ENCODE data around the gene BRPF1.
A peak's percentile ranks its signal among the peaks of the same experiment; 100 is the strongest.

The BRPF1 gene

DNA sequence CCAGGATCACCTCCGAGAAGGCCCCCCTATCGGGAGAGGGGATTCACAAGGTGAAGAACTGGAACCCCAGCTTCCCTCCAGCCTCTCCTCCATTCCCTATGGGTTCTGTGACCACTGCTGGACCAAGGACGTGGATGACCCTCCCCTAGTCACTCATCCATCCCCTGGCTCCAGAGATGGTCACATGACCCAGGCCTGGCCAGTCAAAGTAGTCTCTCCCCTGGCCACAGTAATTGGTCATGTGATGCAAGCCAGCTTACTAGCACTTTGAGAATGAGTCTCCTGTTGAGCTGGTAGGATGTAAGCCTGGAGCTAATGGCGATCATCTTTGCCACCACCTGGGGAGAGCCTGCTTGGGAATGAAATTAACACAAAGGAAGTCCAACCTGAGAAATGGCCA lies 34.3 kb downstream of the BRPF1 start:
- Histone ChIP-seq H3K27me3 (ENCODE audit: insufficient read depth, poor library complexity, severe bottlenecking) (no peaks in the 10 kb centered on the region), H3K9me3 (ENCODE audit: severe bottlenecking) (no peaks in the 10 kb centered on the region), H3K27ac (ENCODE audit: poor library complexity, severe bottlenecking) (no peak overlapping the region), H3K36me3 (ENCODE audit: low read depth) (no peaks in the 10 kb centered on the region), H3K4me1 (ENCODE audit: insufficient read depth, poor library complexity, severe bottlenecking) (no peaks in the 10 kb centered on the region), H3K4me3 (ENCODE audit: severe bottlenecking) (no peak overlapping the region)
- ATAC-seq (ENCODE audit: low read depth) (no peak), DNase-seq (ENCODE audit: low spot score) (no peak)
- TF ChIP-seq, protein P1, sequence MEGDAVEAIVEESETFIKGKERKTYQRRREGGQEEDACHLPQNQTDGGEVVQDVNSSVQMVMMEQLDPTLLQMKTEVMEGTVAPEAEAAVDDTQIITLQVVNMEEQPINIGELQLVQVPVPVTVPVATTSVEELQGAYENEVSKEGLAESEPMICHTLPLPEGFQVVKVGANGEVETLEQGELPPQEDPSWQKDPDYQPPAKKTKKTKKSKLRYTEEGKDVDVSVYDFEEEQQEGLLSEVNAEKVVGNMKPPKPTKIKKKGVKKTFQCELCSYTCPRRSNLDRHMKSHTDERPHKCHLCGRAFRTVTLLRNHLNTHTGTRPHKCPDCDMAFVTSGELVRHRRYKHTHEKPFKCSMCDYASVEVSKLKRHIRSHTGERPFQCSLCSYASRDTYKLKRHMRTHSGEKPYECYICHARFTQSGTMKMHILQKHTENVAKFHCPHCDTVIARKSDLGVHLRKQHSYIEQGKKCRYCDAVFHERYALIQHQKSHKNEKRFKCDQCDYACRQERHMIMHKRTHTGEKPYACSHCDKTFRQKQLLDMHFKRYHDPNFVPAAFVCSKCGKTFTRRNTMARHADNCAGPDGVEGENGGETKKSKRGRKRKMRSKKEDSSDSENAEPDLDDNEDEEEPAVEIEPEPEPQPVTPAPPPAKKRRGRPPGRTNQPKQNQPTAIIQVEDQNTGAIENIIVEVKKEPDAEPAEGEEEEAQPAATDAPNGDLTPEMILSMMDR (IDR thresholded peaks at IDR 0.05; ENCODE audit: poor library complexity, severe bottlenecking), result no peak

DNA sequence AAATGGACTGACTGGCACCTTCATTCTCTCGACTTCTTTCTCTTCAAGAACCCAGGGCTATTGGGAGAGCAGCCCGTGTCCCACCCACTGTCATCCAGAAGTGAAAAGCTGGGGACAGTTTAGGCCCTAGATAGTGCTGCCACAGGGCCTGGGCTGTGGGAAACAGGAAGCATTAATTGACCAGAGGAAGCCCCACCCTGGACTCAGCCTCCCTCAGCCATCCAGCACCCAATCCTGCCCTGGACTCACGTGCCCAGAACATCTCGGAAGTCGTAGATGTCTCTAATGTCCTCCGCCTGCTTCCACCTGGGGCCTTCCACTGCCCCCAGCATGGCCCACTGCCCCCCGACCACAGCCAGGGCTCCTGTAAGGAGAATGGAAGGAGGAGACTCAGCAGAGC lies 35.9 kb downstream of the BRPF1 start:
- no peak overlapping the region for H3K27ac ChIP-seq (ENCODE audit: poor library complexity, severe bottlenecking)
- H3K9me3 ChIP-seq (ENCODE audit: severe bottlenecking), result no peaks in the 10 kb centered on the region
- H3K36me3 ChIP-seq (ENCODE audit: low read depth), result no peaks in the 10 kb centered on the region
- TF ChIP-seq, protein P1 (IDR thresholded peaks at IDR 0.05; ENCODE audit: poor library complexity, severe bottlenecking), result no peak
- DNase-seq (ENCODE audit: low spot score), result no peak
- no peaks in the 10 kb centered on the region for H3K27me3 ChIP-seq (ENCODE audit: insufficient read depth, poor library complexity, severe bottlenecking)
- H3K4me1 ChIP-seq (ENCODE audit: insufficient read depth, poor library complexity, severe bottlenecking), result no peaks in the 10 kb centered on the region
- H3K4me3 ChIP-seq (ENCODE audit: severe bottlenecking), result no peak overlapping the region
- no peak for ATAC-seq (ENCODE audit: low read depth)

DNA sequence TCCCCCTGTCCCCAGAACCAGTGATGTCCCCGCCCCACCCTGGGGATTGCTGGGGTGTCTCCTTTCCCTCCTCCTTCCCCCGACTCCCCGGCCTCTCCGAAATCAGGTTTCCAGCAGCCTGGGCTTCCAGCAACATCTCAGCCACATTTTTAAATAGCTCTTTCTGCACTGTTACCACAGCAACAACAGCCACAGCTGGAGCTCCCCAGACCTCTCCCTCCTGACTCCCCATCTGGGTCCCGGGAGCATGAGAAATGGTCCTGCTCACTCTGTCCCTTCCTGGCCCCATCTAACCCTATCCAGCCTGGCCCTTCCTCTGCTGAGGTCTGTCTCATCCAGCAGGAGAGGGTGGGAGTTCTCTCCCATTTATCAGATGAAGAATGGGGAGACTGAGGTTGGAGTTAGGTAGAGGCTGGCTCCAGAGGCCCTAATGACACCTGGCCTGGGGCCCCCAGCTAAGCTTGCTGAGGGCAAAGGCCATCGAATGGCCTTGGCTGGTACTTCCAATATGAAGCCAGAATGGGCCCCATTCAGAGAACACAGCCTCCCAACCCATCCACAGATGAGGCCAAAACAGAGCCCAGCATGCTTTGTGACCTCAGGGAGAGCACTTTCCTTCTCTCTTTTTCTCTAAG lies 36.7 kb downstream of the BRPF1 start:
- Histone ChIP-seq H3K4me3 (ENCODE audit: severe bottlenecking) (no peak overlapping the region), H3K4me1 (ENCODE audit: insufficient read depth, poor library complexity, severe bottlenecking) (no peaks in the 10 kb centered on the region), H3K36me3 (ENCODE audit: low read depth) (no peaks in the 10 kb centered on the region), H3K27me3 (ENCODE audit: insufficient read depth, poor library complexity, severe bottlenecking) (no peaks in the 10 kb centered on the region), H3K9me3 (ENCODE audit: severe bottlenecking) (no peaks in the 10 kb centered on the region), H3K27ac (ENCODE audit: poor library complexity, severe bottlenecking) (no peak overlapping the region)
- TF ChIP-seq, protein P1 (IDR thresholded peaks at IDR 0.05; ENCODE audit: poor library complexity, severe bottlenecking), result no peak
- DNase-seq (ENCODE audit: low spot score) (no peak), ATAC-seq (ENCODE audit: low read depth) (no peak)

DNA sequence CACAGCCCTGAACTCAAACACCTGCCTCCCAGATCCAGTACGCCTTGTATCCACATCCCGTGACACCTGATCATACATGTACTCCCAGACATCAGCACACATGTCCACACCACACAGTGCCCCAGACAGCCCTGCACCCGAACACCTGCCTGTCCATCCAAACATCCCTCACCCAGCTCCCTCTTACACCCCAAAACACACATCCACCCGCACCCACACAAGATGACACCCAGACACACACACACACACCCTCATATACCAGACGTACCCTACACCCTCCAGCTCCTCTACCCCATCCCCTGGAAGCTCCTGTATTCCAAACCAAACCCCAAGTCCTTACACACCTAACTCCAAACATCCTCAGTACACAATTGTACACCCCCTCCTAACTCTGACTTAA lies 37.5 kb downstream of the BRPF1 start:
- no peaks in the 10 kb centered on the region for H3K36me3 ChIP-seq (ENCODE audit: low read depth)
- H3K9me3 ChIP-seq (ENCODE audit: severe bottlenecking), result no peaks in the 10 kb centered on the region
- DNase-seq (ENCODE audit: low spot score) (no peak), ATAC-seq (ENCODE audit: low read depth) (no peak; the same call in 2 of the 3 replicates)
- H3K4me1 ChIP-seq (ENCODE audit: insufficient read depth, poor library complexity, severe bottlenecking), result no peaks in the 10 kb centered on the region
- TF ChIP-seq, protein P1 (IDR thresholded peaks at IDR 0.05; ENCODE audit: poor library complexity, severe bottlenecking), result no peak
- peak overlapping the region; percentile 49 for H3K4me3 ChIP-seq (ENCODE audit: severe bottlenecking)
- no peak overlapping the region for H3K27ac ChIP-seq (ENCODE audit: poor library complexity, severe bottlenecking)
- no peaks in the 10 kb centered on the region for H3K27me3 ChIP-seq (ENCODE audit: insufficient read depth, poor library complexity, severe bottlenecking)
